ENCODE data around the gene GUCD1.

DNA sequence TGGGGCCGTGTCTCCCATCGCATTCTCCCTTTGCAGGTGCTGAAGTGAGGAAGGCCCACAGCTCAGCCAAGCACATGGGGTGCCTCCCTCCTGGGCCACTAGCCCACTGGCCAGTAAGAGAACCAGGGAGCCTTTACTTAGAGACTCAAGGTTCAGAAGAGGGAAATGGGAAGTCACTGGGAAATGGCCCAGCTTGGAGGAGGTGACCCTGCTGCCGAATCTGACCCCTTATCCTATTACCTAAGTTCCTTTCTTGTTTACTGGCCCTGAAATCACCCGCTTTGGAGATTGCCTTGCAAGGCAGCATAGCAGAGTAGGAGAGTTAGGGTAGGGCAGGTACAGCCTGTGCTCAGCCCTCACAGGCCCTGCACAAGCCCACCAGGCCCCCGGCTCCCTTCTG is 35.4 kb downstream of the GUCD1 start:
- TF ChIP-seq, protein P1, sequence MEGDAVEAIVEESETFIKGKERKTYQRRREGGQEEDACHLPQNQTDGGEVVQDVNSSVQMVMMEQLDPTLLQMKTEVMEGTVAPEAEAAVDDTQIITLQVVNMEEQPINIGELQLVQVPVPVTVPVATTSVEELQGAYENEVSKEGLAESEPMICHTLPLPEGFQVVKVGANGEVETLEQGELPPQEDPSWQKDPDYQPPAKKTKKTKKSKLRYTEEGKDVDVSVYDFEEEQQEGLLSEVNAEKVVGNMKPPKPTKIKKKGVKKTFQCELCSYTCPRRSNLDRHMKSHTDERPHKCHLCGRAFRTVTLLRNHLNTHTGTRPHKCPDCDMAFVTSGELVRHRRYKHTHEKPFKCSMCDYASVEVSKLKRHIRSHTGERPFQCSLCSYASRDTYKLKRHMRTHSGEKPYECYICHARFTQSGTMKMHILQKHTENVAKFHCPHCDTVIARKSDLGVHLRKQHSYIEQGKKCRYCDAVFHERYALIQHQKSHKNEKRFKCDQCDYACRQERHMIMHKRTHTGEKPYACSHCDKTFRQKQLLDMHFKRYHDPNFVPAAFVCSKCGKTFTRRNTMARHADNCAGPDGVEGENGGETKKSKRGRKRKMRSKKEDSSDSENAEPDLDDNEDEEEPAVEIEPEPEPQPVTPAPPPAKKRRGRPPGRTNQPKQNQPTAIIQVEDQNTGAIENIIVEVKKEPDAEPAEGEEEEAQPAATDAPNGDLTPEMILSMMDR (IDR thresholded peaks at IDR 0.05 in 2 of 3, conservative IDR thresholded peaks at IDR 0.05 in 1 of 3; ENCODE audit: borderline replicate concordance in 1 of 3, insufficient read depth in 1 of 3, low read depth in 2 of 3, low read length in 2 of 3), result no peak
- TF ChIP-seq EZH2 (IDR thresholded peaks at IDR 0.05) (no peak), RAD21 (IDR thresholded peaks at IDR 0.05; ENCODE audit: low read depth) (no peak), SIN3A (IDR thresholded peaks at IDR 0.05; ENCODE audit: low read depth) (no peak), POLR2A (IDR thresholded peaks at IDR 0.05; ENCODE audit: borderline replicate concordance, extremely low read depth, insufficient read depth, insufficient read length) (no peak), ZFX (IDR thresholded peaks at IDR 0.05) (no peak), ZNF274 (IDR thresholded peaks at IDR 0.05; ENCODE audit: low read depth, low read length) (no peak), POLR2AphosphoS5 (IDR thresholded peaks at IDR 0.05; ENCODE audit: low read depth, low read length) (no peak), ELF1 (IDR thresholded peaks at IDR 0.05; ENCODE audit: borderline replicate concordance, low read depth) (no peak)
- TF ChIP-seq, protein P2, sequence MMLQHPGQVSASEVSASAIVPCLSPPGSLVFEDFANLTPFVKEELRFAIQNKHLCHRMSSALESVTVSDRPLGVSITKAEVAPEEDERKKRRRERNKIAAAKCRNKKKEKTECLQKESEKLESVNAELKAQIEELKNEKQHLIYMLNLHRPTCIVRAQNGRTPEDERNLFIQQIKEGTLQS (IDR thresholded peaks at IDR 0.05), result no peak
- TF ChIP-seq, protein P3, sequence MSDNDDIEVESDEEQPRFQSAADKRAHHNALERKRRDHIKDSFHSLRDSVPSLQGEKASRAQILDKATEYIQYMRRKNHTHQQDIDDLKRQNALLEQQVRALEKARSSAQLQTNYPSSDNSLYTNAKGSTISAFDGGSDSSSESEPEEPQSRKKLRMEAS (IDR thresholded peaks at IDR 0.05), result no peak
- TF ChIP-seq, protein P4, sequence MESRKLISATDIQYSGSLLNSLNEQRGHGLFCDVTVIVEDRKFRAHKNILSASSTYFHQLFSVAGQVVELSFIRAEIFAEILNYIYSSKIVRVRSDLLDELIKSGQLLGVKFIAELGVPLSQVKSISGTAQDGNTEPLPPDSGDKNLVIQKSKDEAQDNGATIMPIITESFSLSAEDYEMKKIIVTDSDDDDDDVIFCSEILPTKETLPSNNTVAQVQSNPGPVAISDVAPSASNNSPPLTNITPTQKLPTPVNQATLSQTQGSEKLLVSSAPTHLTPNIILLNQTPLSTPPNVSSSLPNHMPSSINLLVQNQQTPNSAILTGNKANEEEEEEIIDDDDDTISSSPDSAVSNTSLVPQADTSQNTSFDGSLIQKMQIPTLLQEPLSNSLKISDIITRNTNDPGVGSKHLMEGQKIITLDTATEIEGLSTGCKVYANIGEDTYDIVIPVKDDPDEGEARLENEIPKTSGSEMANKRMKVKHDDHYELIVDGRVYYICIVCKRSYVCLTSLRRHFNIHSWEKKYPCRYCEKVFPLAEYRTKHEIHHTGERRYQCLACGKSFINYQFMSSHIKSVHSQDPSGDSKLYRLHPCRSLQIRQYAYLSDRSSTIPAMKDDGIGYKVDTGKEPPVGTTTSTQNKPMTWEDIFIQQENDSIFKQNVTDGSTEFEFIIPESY (IDR thresholded peaks at IDR 0.05; ENCODE audit: extremely low read depth, insufficient replicate concordance, low read length), result no peak
